Measurements from ENCODE around the gene ARSJ. TPM values are rescaled to one million over a fixed set of nuclear protein-coding genes. Genes with fewer than 3 reads are reported as not detected.

ARSJ gene
- total and polyA plus RNA-seq, 5 donors from 2014 or later = not detected

DNA sequence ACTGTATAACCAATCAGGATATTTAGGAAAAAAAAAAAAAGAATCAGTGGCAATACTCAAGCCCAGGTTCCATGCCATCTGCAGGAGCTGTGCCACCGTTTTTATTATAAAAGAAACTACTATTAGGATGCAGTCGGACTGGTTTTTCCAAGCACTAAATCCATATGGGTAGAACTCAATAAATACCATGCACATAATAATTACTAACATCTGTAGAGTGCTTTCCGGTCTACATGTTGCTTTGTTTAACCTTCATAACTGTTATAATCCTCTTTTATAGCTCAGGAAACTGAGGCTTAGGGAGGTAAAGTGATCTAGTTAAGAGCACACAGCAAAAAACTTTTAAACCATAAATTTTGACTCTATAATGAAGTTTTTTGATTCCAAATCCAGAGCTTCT is 24.0 kb downstream of the ARSJ start:
- Histone ChIP-seq H3K36me3 (ENCODE audit: control insufficient read depth, insufficient read depth, low read length) (no peaks in the 10 kb centered on the region), H3K27me3 (ENCODE audit: control insufficient read depth, insufficient read depth, low read length) (peaks cover 17% of the 10 kb centered on the region)
- ATAC-seq (ENCODE audit: low read depth in 2 of 2) = no peak

DNA sequence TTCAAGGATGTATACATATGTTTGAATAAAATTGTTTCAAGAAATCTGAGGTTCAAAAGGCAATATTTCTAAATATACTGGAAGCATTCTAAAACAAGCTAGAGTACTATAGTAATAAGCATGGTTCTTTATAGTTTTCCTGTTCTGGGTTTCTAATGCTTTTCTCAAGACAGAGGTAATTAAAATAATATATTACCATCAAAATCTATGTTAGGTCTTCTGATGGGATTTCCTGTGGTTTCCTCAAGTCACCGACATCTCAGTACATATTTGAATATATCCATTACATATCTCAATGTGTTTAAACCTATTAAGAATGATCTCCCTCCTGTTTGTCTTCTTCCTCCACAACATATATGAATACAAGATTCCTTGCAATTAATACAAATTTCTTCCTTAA is 25.6 kb downstream of the ARSJ start:
- peaks cover 11% of the 10 kb centered on the region for H3K27me3 Mint-ChIP-seq
- no peak overlapping the region for H3K27ac Mint-ChIP-seq
- Histone ChIP-seq H3K4me1 (ENCODE audit: control insufficient read depth, insufficient read depth, low read length, poor library complexity, severe bottlenecking) (no peaks in the 10 kb centered on the region), H3K27me3 (ENCODE audit: control insufficient read depth, insufficient read depth, low read length) (peaks cover 15% of the 10 kb centered on the region), H3K27ac (ENCODE audit: insufficient read depth, low read length, poor library complexity, severe bottlenecking) (no peak overlapping the region), H3K36me3 (ENCODE audit: control insufficient read depth, insufficient read depth, low read length) (no peaks in the 10 kb centered on the region), H3K4me3 (ENCODE audit: low read depth, low read length) (no peak overlapping the region), H3K9me3 (ENCODE audit: control insufficient read depth in 2 of 2, low read length in 2 of 2) (no peaks in the 10 kb centered on the region)
- no peaks in the 10 kb centered on the region for H3K9me3 Mint-ChIP-seq
- H3K4me1 Mint-ChIP-seq = peaks cover 0 to 6% (median 2%) of the 10 kb centered on the region in 4 donors
- no peaks in the 10 kb centered on the region for H3K36me3 Mint-ChIP-seq
- ATAC-seq (ENCODE audit: low read depth in 2 of 2) (no peak), DNase-seq (no peak)
- H3K4me3 Mint-ChIP-seq = no peak overlapping the region

More for the DNA sequence above, 24.0 kb downstream of the ARSJ start:
- Mint-ChIP-seq H3K36me3 (no peaks in the 10 kb centered on the region), H3K4me3 (no peak overlapping the region), H3K9me3 (no peaks in the 10 kb centered on the region), H3K27me3 (peaks cover 16% of the 10 kb centered on the region), H3K4me1 (peaks cover 0 to 6% (median 2%) of the 10 kb centered on the region in 4 donors), H3K27ac (no peak overlapping the region)
- no peak overlapping the region for H3K4me3 ChIP-seq (ENCODE audit: low read depth, low read length)
- H3K27ac ChIP-seq (ENCODE audit: insufficient read depth, low read length, poor library complexity, severe bottlenecking) = no peak overlapping the region
- no peak for DNase-seq
- no peaks in the 10 kb centered on the region for H3K4me1 ChIP-seq (ENCODE audit: control insufficient read depth, insufficient read depth, low read length, poor library complexity, severe bottlenecking)
- no peaks in the 10 kb centered on the region for H3K9me3 ChIP-seq (ENCODE audit: control insufficient read depth in 2 of 2, low read length in 2 of 2)

DNA sequence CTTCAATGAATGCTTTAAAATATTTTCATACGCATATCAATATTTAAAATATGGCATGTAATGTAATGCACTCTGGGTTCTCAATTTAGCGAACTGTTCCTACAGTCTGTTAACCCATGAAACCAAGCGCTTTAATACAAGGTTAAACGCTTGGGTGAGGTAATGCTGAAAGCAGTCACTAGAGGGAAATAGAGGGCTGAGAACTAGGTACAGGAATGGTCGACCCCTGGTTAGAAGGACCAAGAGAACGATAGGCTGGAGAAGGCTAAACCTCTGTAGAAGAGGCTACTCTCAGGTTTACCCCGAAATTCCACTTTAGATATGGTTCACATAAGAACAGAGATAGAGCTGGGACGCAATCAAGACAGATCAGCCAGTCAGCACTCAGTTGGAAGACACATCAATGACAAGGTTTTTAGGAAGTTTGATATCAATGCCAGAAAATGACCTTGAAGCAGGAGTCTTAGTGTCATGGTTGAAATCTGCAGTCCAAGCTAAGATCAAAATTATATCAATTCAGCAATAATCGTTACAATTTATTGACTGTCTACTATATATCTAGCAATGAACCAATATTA is 26.9 kb downstream of the ARSJ start:
- H3K27ac Mint-ChIP-seq = peak overlapping the region in 2 of 3 donors; percentile 25 to 28
- H3K27me3 ChIP-seq (ENCODE audit: control insufficient read depth, insufficient read depth, low read length) = peaks cover 15% of the 10 kb centered on the region
- peak; percentile 42 to 62 for ATAC-seq (ENCODE audit: low read depth in 2 of 2)
- no peak overlapping the region for H3K4me3 ChIP-seq (ENCODE audit: low read depth, low read length)
- peak in 2 of 3 donors; percentile 14 to 40 for DNase-seq
- H3K9me3 ChIP-seq (ENCODE audit: control insufficient read depth in 2 of 2, low read length in 2 of 2) = no peaks in the 10 kb centered on the region
- H3K36me3 Mint-ChIP-seq = no peaks in the 10 kb centered on the region
- H3K27ac ChIP-seq (ENCODE audit: insufficient read depth, low read length, poor library complexity, severe bottlenecking) = no peak overlapping the region
- H3K4me1 ChIP-seq (ENCODE audit: control insufficient read depth, insufficient read depth, low read length, poor library complexity, severe bottlenecking) = no peaks in the 10 kb centered on the region
- no peaks in the 10 kb centered on the region for H3K36me3 ChIP-seq (ENCODE audit: control insufficient read depth, insufficient read depth, low read length)
- H3K4me3 Mint-ChIP-seq = no peak overlapping the region
- H3K27me3 Mint-ChIP-seq = peaks cover 11% of the 10 kb centered on the region
- H3K9me3 Mint-ChIP-seq = no peaks in the 10 kb centered on the region
- H3K4me1 Mint-ChIP-seq = peaks cover 0 to 6% (median 2%) of the 10 kb centered on the region in 4 donors

DNA sequence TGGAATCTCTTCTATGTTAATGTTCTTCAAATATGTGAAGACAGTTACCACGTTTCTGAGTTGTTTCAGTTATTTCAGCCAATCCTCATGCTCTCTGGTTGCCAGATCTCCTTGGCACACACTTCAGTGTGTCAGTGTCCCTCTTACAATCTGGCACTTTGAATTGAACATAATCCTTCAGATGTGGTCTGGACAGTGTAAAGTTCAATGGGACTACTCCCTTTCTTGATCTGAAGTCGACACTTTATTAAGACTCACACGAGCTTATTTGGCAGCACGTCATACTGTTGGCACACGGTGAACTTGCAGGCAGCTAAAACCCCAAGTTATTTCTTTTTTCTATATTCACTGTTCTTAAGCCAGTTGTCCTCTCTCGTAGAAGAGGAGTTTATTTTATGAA is 28.2 kb downstream of the ARSJ start:
- peaks cover 0 to 6% (median 2%) of the 10 kb centered on the region in 4 donors for H3K4me1 Mint-ChIP-seq
- H3K27ac Mint-ChIP-seq = no peak overlapping the region
- H3K27me3 Mint-ChIP-seq = peaks cover 11% of the 10 kb centered on the region
- no peak for ATAC-seq (ENCODE audit: low read depth in 2 of 2)
- Histone ChIP-seq H3K4me3 (ENCODE audit: low read depth, low read length) (no peak overlapping the region), H3K27ac (ENCODE audit: insufficient read depth, low read length, poor library complexity, severe bottlenecking) (no peak overlapping the region), H3K27me3 (ENCODE audit: control insufficient read depth, insufficient read depth, low read length) (peaks cover 15% of the 10 kb centered on the region), H3K9me3 (ENCODE audit: control insufficient read depth in 2 of 2, low read length in 2 of 2) (no peaks in the 10 kb centered on the region), H3K36me3 (ENCODE audit: control insufficient read depth, insufficient read depth, low read length) (no peaks in the 10 kb centered on the region), H3K4me1 (ENCODE audit: control insufficient read depth, insufficient read depth, low read length, poor library complexity, severe bottlenecking) (no peaks in the 10 kb centered on the region)
- no peaks in the 10 kb centered on the region for H3K36me3 Mint-ChIP-seq
- H3K9me3 Mint-ChIP-seq = no peaks in the 10 kb centered on the region
- H3K4me3 Mint-ChIP-seq = no peak overlapping the region
- DNase-seq = no peak

DNA sequence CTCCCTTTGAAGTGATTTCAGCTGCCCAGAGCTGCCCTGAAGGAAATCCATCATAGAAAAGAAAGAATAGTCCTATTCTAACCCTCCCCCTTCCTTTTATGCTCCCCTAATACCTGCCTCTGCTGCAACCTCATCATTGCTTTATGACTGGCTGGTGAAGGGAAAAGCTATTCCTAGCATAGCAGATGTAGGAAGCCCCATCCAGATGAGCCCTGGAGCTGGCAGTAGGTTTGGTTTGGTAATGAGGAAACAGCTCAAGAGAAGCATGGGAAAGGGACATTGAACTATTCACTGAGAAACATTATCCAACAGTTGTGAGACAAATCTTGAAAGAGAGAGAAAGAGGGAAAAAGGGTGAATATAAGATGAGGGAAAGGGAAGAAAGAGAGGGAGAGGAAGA is 29.2 kb downstream of the ARSJ start:
- Histone ChIP-seq H3K36me3 (ENCODE audit: control insufficient read depth, insufficient read depth, low read length) (no peaks in the 10 kb centered on the region), H3K27ac (ENCODE audit: insufficient read depth, low read length, poor library complexity, severe bottlenecking) (no peak overlapping the region), H3K27me3 (ENCODE audit: control insufficient read depth, insufficient read depth, low read length) (peaks cover 11% of the 10 kb centered on the region), H3K4me3 (ENCODE audit: low read depth, low read length) (no peak overlapping the region), H3K9me3 (ENCODE audit: control insufficient read depth in 2 of 2, low read length in 2 of 2) (no peaks in the 10 kb centered on the region), H3K4me1 (ENCODE audit: control insufficient read depth, insufficient read depth, low read length, poor library complexity, severe bottlenecking) (no peaks in the 10 kb centered on the region)
- H3K4me3 Mint-ChIP-seq = no peak overlapping the region
- peaks cover 0 to 6% (median 2%) of the 10 kb centered on the region in 4 donors for H3K4me1 Mint-ChIP-seq
- H3K9me3 Mint-ChIP-seq = no peaks in the 10 kb centered on the region
- H3K27me3 Mint-ChIP-seq = peaks cover 11% of the 10 kb centered on the region
- no peak for ATAC-seq (ENCODE audit: low read depth in 2 of 2)
- no peaks in the 10 kb centered on the region for H3K36me3 Mint-ChIP-seq
- no peak for DNase-seq
- H3K27ac Mint-ChIP-seq = no peak overlapping the region

DNA sequence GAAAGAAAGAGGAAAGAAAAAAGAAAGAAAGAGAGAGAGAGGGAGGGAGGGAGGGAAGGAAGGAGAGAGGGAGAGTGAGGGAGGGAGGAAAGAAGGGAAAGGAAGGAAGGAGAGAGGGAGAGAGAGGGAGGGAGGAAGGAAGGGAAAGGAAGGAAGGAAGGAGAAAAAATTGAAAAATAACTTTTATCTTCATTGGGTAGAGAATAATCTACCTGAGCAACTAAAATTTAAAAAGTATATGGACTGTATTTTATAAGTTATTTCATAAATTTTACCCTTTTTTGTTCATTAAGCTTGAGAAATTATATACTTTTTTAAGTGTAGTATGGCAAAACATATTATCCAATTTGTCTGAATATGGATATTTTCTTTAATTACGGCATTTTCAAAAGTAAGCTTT is 32.0 kb downstream of the ARSJ start:
- no peak overlapping the region for H3K27ac Mint-ChIP-seq

DNA sequence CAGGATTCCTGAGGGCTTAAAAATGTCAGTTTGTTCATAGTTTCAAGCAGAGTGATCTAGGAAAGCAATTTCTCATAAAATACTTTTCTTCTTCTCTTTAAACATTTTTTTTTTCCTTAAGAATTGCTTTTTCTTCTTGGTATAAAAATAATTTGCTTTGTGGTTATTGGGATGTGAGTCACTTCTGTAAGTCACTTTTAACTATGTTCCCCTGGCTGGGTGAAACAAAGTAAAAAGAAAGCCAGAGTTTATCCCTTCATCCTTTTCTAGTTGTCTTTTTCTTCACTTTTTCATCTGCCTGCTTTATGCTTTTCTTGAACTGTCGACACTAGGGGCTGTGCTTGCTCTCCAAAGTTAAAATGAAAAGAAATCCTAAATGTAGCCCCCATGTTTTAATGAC is 33.5 kb downstream of the ARSJ start:
- no peak overlapping the region for H3K4me3 Mint-ChIP-seq
- H3K27ac Mint-ChIP-seq = no peak overlapping the region
- H3K9me3 Mint-ChIP-seq = no peaks in the 10 kb centered on the region
- no peak overlapping the region for H3K27ac ChIP-seq (ENCODE audit: insufficient read depth, low read length, poor library complexity, severe bottlenecking)
- H3K4me1 ChIP-seq (ENCODE audit: control insufficient read depth, insufficient read depth, low read length, poor library complexity, severe bottlenecking) = no peaks in the 10 kb centered on the region
- H3K4me1 Mint-ChIP-seq = peaks cover 0 to 10% (median 7%) of the 10 kb centered on the region in 4 donors
- no peaks in the 10 kb centered on the region for H3K36me3 ChIP-seq (ENCODE audit: control insufficient read depth, insufficient read depth, low read length)
- H3K27me3 Mint-ChIP-seq = no peaks in the 10 kb centered on the region
- H3K36me3 Mint-ChIP-seq = no peaks in the 10 kb centered on the region
- H3K27me3 ChIP-seq (ENCODE audit: control insufficient read depth, insufficient read depth, low read length) = no peaks in the 10 kb centered on the region
- DNase-seq (no peak), ATAC-seq (ENCODE audit: low read depth in 2 of 2) (no peak)
- H3K9me3 ChIP-seq (ENCODE audit: control insufficient read depth in 2 of 2, low read length in 2 of 2) = no peaks in the 10 kb centered on the region
- no peak overlapping the region for H3K4me3 ChIP-seq (ENCODE audit: low read depth, low read length)

More for the DNA sequence above, 32.0 kb downstream of the ARSJ start:
- Mint-ChIP-seq H3K9me3 (no peaks in the 10 kb centered on the region), H3K4me1 (peaks cover 0 to 12% (median 8%) of the 10 kb centered on the region in 4 donors), H3K36me3 (no peaks in the 10 kb centered on the region), H3K27me3 (peaks cover 4% of the 10 kb centered on the region), H3K4me3 (no peak overlapping the region)
- Histone ChIP-seq H3K9me3 (ENCODE audit: control insufficient read depth in 2 of 2, low read length in 2 of 2) (no peaks in the 10 kb centered on the region), H3K4me1 (ENCODE audit: control insufficient read depth, insufficient read depth, low read length, poor library complexity, severe bottlenecking) (no peaks in the 10 kb centered on the region), H3K27me3 (ENCODE audit: control insufficient read depth, insufficient read depth, low read length) (no peaks in the 10 kb centered on the region), H3K36me3 (ENCODE audit: control insufficient read depth, insufficient read depth, low read length) (no peaks in the 10 kb centered on the region), H3K27ac (ENCODE audit: insufficient read depth, low read length, poor library complexity, severe bottlenecking) (no peak overlapping the region), H3K4me3 (ENCODE audit: low read depth, low read length) (no peak overlapping the region)
- no peak for DNase-seq
- ATAC-seq (ENCODE audit: low read depth in 2 of 2) = no peak

DNA sequence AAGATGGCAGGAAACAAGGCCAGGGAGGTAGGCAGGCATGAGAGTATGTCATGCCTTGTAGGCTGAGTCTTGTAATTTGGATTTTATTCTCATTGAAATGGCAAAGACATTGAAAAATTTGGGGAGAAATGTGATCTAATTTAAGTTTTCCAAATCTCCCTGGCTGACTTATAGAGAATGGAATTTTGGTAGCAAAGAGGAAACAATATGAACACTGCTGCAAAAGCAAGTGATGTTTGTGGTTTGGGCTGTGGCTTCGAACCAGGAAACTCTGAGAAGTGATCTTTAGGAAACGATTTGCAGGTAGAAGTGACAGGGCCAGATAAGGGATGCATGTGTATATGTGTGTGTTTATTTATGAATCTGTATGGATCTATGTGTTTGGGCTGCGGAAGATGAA is 35.6 kb downstream of the ARSJ start:
- no peak overlapping the region for H3K27ac Mint-ChIP-seq
- no peaks in the 10 kb centered on the region for H3K9me3 ChIP-seq (ENCODE audit: control insufficient read depth in 2 of 2, low read length in 2 of 2)
- no peak overlapping the region for H3K4me3 ChIP-seq (ENCODE audit: low read depth, low read length)
- no peaks in the 10 kb centered on the region for H3K36me3 ChIP-seq (ENCODE audit: control insufficient read depth, insufficient read depth, low read length)
- H3K36me3 Mint-ChIP-seq = no peaks in the 10 kb centered on the region
- H3K27ac ChIP-seq (ENCODE audit: insufficient read depth, low read length, poor library complexity, severe bottlenecking) = no peak overlapping the region
- ATAC-seq (ENCODE audit: low read depth in 2 of 2) = no peak
- peaks cover 0 to 1% (median 0%) of the 10 kb centered on the region in 7 donors for H3K9me3 Mint-ChIP-seq
- H3K27me3 Mint-ChIP-seq = no peaks in the 10 kb centered on the region
- H3K4me1 Mint-ChIP-seq = peaks cover 0 to 10% (median 7%) of the 10 kb centered on the region in 4 donors
- no peaks in the 10 kb centered on the region for H3K4me1 ChIP-seq (ENCODE audit: control insufficient read depth, insufficient read depth, low read length, poor library complexity, severe bottlenecking)
- no peak for DNase-seq
- H3K4me3 Mint-ChIP-seq = no peak overlapping the region
- H3K27me3 ChIP-seq (ENCODE audit: control insufficient read depth, insufficient read depth, low read length) = no peaks in the 10 kb centered on the region

Data from CD4-positive, CD25-positive, alpha-beta regulatory T cell (primary cell).